SU-DHL-6 (cell line): Measurements from ENCODE around the gene SEC62.
A peak's percentile ranks its signal among the peaks of the same experiment; 100 is the strongest.

ENCODE experiments used
- CTCF ChIP-seq: fragments of 200-600 bp; sonication (generic); IDR thresholded peaks from one replicate; pipeline ENCODE4 v1.5.1; 2017; ENCODE audit warnings: antibody characterized with exemption, mild to moderate bottlenecking, low read length, moderate library complexity; ENCODE audit not compliant: insufficient read depth, poor library complexity, severe bottlenecking
- EZH2phosphoT487 ChIP-seq: fragments of 200-600 bp; sonication (generic), shearing (Covaris generic); conservative IDR thresholded peaks from 2 replicates; pipeline ENCODE4 v1.6.1; 2018; ENCODE audit warnings: mild to moderate bottlenecking, antibody characterized with exemption, low read length, moderate library complexity, mixed read lengths

- peak; percentile 34 for TF ChIP-seq CTCF
- no peak for TF ChIP-seq EZH2phosphoT487
These were observed 72.0 kb downstream of the SEC62 start for GRCh38 chr3:170038434-170039110.
